HK-2 (cell line): ENCODE data around the gene CCDC174.
"Not testable (repeated sequence)": the region's sequence is repeated elsewhere in the genome, so short reads cannot be mapped to it uniquely, and the experiment has no call there.

ENCODE experiments used
- DNase-seq: peaks from one replicate; pipeline ENCODE4 v3.0.0-alpha.2; 2018; ENCODE audit not compliant: unreplicated experiment

The CCDC174 gene

DNA sequence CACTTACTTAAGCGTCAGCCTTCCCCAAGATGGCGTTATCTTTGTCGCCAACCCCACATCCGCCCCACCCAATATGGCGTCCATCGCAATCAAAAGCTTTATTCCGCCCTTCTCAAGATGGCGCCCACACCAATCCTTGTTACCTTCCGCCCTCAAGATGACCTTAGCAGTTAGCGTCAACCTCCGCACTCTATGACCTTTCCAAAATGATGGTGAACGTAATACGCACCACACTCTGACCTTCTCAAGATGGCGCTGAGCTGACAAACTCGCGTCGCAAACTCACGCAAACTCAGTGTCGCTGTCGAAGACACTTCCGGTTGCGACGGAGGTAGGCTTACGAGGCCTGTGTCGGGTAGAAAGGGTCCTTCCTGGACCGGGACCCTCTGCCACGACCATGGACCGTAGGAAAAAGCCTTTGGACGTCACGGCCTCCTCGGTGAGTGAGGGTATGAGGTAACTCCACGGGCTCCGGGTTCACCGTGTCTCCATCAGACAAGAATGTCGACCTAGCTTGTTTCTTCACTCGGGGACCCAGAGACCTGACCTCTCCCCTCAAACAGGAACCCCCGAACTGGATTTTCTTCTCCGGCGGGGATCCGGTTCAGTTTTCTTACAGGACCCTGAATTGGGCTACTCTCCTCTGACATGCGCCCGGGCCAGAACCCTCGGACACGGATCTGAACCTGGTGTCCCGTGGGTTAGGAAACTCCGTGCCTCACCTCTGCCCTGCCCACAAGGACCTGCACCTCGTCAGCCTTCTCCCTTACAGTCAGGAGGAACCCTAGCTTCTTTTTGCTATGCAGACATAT lies at the start of gene CCDC174:
Gene CCDC174 (plus strand): TSS at position 323 of the 812 bp plus-strand sequence. CDS start 75 bp downstream, at position 398.
- peak; percentile 89 for DNase-seq

DNA sequence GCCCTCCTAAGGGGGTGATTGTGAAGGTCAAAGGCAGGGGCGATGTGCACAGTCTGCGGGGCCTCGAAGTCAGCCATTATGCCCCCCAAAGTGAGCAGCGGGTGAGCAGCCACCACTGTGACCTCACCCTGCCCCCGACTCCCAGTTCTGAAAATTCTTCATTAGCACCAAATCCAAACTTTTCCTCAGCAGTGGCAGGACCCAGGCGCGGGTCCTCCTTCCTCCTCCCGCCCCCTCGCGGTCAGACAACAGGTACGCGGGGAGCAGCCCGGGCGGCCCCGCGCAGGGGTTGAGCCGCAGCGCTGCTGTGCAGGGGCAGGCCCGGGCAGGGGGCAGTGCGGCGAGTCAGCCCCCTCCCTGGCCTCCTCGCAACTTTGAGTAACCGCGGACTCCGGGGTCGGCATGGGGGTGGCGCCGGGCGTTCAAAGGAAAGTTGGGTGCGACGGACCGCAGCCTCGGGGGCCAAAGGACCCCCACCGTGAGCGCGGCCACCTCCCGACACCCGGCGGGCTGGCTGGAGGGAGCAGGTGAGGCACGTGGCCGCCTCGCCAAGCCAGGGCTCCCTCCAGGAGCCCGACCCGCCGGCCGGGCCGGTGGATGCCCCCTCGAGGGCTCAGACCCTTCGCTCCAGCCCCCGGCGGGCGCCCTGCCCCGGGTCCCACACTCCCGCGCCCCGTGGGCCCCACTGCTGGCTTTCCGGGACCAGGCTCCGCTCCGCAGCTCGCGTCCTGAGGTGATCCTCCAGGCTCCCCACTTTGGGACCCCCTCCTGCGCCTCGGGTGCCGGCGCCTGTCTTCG lies 49.4 kb upstream of the CCDC174 start:
- no peak for DNase-seq

DNA sequence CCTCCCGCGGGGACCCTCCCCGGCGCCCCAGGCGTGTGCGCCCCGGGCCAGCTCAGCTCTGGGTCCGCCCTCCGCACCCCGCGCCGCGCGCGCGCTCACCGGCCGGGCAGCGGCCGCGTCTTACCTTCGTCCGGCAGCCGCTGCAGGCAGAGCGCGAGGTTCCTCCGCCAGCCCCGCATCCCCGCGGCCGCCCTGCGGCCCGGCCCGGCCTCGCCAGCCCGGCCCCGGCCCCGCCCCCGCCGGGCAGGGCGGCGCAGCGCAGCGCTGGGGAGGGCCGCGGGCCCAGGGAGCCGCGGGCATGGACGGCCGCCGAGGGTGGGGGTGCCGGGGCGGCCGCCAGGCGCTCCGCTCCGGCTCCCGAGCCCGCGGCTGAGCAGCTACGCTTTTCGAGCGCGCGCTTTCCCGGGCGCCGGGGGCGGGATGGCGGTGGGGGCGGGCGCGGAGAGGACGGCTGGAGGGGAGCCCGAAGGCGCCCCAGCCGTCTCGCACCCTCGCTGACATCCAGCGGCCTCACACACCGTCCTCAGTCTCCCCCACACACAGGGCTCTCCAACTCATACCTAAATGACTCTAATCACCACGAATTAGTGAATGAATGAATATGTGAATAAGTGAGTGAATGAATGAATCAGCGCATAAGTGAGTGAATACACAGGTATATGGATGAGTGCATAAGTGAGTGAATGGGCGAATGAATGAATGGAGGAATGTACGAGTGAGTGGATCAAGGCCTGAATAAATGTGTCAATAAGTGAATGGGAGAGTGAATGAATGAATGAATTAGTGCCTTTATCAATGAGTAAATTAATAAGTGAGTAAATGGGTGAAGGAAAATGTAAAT lies 48.5 kb upstream of the CCDC174 start:
- no peak for DNase-seq

DNA sequence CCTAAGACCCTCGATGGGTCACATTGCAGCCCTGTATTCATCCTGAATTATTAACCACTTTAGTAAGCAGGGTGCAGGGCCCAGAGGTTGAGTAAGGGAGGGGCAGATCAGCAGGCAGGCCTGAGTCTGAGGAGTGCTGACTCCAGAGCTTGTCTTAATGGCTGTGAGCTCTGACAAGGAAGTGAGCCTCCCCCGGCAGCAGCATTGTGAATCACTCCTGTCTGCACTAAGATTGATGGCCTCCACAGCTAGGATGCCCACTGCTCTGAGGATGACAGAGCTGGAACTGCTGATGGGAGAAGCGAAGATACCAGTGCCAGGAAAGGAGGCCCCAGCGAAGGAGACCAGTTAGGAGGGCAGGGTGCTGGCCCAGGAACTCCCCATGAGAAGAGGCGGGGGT lies 46.5 kb upstream of the CCDC174 start:
- peak; percentile 49 for DNase-seq

DNA sequence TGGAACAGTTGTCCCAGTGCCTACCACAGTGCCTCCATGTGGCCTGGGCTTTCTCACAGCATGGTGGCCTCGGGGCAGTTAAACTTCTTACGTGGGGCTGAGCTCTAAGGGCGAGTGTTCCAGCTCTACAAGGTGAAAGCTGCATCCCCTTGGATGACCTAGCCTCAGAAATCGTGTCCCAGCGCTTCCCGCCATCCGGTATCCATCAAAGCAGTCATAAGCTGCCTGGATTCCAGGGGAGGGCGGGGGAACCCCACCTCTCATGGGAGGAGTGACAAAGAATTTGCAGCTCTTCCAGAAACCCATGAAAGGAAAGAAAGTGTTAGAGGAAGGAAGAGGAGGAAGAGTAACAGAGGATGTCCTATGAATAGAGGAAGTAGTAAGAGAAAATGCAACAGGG lies 45.8 kb upstream of the CCDC174 start:
- DNase-seq = no peak

DNA sequence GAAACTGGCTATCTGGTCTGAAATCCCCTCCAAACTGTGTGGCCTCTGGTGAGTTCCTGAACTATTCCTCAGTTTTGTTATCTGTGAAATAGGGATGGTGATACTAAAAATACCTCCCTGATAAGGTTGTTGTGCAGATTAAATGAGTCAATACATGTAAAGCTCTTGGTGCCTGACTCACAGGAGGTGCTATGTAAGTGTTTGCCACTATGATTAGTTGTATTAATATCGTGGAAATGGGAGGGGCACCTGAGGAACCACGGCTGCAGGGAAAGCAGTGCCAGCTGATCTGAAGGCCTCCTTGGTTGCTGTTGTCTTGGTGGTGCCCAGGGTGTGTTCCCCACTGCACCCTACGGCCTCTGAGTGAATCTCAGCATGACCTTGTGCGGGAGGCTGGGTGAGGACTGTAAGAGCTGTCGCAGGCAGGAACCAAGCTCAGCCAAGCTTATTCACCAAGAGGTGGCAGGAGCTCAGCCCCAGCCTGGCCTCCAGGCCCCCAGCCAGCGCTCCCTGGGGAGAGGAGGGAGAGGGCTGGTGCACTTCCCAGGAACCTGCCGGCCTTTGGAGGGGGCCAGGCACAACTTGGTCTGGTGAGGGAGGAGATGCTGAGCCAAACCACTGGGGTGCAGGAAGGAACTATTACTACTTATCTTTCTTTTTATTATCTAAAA lies 44.8 kb upstream of the CCDC174 start:
- DNase-seq = no peak

DNA sequence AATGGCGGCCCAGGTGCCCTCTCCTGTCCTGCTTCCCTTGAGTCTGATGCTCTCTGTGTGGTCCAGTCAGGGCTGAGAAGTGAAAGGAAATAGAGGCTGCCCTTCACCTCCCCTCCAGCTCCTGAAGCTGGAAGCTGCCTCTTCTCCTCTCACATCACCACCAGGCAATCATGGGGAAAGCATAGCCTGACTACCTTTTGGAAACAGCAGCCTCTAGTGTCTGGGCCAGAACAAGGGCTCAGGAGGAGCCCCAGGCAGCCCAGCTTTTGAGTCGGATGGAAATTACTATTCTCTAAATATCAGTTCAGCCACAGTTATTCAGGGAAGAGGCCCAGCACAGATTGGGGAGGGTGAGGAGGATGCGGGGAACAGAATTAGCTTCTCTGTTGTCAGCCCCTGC lies 43.3 kb upstream of the CCDC174 start:
- DNase-seq = no peak

DNA sequence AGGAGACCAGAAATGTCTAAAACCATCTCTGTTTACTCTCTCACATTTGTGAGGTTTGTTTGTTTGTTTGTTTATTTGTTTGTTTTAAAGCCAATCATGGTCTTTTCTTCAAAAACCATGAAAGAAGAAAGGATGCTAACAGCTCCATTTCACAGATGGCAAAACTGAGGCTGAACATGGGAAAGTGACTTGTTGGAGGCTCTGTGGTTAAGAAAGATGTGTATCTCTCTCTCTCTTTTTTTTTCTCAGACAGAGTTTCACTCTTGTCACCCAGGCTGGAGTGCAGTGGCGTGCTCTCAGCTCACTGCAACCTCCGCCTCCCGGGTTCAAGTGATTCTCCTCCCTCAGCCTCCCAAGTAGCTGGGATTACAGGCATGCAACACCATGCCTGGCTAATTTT lies 42.5 kb upstream of the CCDC174 start:
- not testable (repeated sequence) for DNase-seq

DNA sequence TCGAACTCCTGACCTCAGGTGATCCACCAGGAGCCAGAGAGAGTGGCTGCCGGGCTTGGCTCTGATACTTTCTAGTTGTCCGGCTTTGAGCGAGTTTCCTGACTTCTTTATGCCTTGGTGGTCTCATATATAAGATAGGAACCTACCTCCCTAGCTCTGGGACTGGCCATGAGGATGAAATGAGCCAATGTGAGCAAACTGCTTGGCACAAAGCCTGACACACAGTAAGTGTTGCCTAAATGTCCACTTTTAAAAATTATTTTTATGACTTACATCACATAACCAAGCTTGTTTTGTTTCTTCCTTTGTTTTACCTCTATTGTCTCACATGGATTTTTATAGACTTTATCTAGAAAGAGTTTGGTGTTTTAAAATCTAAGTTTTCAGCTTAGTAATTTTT lies 42.1 kb upstream of the CCDC174 start:
- no peak for DNase-seq

DNA sequence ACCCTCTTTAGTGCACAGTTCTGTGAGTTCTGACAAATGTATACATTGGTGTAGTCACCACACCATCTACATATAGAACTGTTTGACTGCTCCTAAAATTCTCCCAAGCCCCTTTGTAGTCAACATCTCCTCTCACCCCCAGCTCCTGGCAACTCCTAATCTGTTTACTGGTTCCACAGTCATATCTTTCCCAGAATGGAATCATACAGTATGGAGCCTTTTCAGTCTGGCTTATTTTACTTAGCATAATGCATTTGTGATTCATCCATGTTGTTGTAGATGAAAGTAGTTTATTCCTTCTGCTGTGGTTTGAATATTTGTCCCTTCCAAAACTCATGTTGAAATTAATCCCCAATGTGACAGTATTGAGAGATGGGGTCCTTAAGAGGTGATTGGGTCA lies 41.6 kb upstream of the CCDC174 start:
- no peak for DNase-seq

DNA sequence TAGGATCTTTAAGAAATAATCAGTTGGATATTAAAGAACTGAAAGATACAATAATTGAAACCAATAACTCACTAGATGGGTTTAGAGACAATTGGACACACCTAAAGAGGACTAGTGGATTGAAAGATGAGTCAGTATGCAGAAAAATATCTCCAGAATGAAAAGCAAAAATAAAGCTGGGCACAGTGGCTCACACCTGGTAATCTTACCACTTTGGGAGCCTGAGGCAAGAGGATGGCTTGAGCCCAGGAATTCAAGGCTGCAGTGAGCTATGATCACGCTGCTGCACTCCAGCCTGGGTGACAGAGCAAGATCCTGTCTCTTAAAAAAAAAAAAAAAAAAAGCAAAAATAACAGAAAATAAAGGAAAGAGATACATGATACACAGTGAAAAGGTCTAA lies 37.4 kb upstream of the CCDC174 start:
- DNase-seq = no peak

DNA sequence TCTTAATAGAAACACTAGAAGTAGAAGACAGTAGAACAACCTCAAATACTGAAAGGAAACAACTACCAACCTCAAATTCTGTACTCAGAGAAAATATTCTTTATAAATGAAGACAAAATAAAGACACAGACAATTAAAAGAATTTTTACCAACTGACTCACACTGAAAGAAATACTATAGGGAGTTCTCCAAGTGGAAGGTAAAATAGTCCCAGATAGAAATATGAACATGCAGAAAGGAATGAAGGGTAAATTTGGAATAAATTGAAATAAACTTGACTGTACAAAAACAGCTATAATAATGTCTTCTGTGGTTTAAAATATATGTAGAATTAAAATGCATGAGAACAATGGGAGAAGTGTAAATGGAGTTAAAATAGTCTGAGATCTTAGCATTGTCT lies 36.7 kb upstream of the CCDC174 start:
- DNase-seq = no peak

DNA sequence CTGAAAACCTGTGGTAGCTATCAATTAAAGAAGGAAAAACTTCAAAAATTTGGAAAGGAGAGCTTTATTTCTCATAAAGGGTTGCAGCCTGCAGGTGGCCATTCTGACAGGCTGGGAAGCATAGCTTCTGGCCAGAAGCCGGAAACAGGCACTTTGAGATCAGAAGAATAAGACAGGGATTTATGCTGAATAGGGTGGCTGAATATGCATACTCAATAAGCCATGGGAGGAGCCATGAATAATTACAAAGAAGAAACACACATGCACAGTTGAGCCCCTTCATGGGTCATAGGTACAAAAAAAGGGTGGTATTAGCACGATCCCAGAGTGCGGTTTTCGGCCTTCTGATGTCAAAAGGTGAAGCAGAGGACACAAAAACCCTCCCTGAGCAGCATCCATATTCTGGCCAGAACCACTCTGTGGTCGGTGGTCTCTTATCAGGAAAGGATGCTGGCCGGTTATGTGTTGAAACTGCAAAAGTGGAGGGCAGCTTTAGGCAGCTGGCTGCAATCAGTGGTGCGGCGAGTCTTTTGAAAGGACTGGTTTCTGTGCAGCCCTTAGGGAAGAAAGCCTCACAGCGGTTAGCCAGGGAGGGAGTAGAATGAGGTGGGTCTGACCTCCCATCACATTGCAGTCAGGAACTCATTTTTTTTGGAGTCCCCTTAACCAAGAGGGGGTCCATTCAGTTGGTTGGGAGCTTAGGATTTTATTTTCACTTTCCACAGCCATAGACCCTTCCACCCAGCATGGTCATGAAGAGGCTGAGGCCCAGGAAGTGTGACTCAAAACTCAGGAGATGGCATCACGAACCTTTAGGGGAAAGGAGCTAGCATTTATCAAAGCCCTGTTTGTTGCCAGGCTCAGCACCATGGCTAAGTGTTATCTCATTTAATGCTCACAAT lies 34.7 kb upstream of the CCDC174 start:
- no peak for DNase-seq

DNA sequence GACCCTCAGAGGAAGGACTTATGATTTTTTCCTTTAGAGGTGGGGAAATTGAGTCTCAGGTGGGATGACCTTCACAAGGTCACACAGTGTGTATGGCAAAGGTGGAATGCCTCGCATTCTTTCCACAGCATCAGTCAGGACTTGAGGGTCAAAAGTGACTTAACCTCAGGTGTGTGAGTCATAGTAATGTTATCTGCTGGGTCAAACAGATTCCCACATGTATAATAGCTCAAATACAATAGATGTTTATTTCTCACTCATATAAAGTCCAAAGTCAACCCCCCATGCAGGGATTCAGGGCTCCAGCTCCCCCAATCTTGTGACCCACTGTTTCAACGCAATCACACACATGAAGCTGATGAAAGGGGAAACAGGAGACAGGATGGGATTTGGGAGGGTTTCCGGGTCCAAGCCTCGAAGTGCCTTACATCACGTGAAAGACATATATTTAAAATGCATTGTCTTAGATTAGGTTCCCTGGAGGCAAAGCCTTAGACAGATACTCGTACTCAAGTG lies 34.0 kb upstream of the CCDC174 start:
- DNase-seq = no peak

DNA sequence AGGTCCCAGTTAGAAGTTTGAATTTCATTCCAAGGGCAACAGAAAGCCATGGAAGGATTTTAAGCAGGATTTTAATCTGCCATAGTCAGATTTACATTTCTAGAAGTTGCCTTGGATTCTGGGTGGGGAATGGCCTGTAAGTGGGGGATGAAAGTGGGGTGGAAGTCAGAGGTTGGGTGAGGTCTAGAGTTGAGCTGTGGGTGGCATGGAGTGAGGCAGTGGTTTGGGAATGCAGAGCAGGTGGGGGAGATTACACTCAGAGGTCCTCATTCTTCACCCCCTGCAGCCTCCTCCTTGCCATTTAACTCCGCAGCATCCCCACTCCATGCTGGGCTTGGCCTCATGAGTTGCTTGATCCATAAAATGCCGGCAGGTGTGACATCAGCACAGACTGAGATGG lies 32.0 kb upstream of the CCDC174 start:
- no peak for DNase-seq

DNA sequence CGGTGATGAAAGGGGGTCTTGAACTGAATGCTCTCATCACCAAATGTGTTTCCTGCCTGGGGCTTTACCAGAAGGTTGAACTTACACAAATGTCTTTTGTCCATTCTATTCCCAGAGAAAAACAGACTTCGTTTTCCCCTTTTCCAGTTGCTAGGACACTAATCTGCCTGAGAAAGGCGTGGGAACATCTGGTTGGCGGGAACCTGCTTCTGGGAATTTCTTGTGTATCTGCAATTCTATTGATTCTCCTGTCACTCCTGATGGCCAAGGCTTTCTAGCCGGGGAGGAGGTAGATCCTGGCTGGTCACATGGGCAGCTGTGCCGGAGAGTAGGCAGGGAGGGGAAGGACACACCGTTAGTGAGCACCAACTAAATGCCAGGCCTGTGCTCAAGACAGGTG lies 31.1 kb upstream of the CCDC174 start:
- no peak for DNase-seq

DNA sequence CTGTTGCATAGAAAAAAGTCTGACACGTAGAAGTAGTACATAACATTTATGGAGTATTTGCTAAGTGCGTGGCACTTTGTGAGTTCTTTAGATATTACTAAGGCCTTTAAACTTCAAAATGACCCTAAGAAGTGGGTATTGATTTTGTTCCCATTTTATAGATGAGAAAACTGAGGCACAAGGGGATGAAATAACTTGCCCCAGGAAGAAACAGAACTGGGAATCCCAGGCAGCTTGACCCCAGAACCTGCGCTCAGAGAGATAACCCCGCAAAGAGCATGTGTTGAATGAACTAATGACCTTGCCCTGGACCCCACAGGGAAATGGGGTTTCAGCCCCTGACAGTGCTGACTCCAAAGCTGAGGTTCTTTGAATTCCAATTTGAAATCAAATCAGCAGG lies 30.5 kb upstream of the CCDC174 start:
- no peak for DNase-seq

DNA sequence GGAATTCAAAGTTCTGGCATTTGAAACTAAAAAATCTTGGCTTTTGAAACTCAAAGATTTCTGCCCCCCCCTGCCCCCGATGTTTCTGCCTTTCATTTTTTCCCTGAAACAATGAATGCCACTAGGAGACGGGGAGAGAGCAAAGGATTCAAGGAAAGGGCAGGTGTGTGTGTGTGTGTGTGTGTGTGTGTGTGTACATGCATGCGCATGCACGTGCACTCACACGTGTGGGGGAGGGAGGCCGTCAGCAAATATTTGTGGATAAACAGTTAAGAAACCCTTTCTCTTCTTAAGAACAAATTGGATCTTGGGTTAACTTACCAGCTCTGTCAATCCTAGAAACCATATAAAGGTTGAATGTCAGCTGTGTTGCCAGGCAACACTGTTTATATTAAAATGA lies 29.2 kb upstream of the CCDC174 start:
- no peak for DNase-seq

DNA sequence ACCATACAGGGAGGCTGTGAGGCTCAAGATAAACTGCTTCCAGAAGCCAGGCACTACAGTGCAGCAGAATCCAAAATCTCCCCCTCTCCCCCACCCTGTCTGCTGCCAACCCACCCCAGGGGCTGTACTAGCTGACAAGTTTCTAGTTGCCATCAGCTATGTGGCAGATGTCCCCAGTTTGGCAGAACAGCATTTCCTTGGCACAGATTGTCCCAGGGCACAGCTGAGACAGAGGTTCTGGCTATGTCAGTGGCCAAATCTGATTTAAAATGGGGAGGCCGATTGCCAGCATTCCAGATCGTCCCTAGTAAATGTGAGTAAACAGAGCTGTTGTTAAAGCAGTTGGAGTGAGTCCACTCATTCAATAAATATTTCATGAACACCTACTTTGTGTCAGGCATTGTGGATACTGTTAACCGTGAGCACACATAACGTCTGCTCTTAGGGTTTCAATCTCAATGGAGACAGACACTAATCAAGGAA lies 28.0 kb upstream of the CCDC174 start:
- DNase-seq = no peak

DNA sequence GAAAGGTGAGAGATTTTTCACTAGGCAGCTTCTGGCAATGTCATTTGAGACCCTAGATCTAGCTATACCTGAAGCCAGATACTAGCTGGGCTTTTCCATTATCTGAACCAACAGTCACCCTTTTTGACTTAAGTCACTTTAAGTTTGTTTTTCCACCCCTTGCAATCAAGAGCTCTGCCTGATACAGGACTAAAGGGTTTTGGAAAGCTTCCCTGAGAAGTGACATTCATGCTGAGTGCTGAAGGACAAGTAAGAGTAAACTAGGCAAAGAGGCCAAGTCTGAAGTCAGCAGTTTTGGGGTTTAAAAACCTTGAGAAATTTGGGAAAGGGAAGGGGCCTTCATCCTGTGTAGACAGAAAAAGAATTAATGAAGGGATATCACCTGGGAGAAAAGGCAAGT lies 27.1 kb upstream of the CCDC174 start:
- no peak for DNase-seq
